Coronary artery (tissue), 2 donors: ENCODE measurements around the gene STK39.

Source experiments
- DNase-seq: peaks from one replicate; pipeline ENCODE4 v3.0.0-alpha.2; 2017; ENCODE audit warnings: low spot score
- H3K27ac ChIP-seq, 2 donors: fragments of 200-600 bp; sonication (generic); one replicate each; pipeline ENCODE4 v1.5.1; 2016 to 2019
- H3K4me3 ChIP-seq: fragments of 200-600 bp; sonication (generic); 2 replicates; pipeline ENCODE4 v1.5.1; 2016; ENCODE audit warnings: mild to moderate bottlenecking, moderate library complexity
- TF ChIP-seq, protein P1 (sequence below): fragments of 200-600 bp; sonication (generic); IDR thresholded peaks from one replicate; pipeline ENCODE4 v1.5.1; 2019; ENCODE audit warnings: antibody characterized with exemption

The STK39 gene

DNA sequence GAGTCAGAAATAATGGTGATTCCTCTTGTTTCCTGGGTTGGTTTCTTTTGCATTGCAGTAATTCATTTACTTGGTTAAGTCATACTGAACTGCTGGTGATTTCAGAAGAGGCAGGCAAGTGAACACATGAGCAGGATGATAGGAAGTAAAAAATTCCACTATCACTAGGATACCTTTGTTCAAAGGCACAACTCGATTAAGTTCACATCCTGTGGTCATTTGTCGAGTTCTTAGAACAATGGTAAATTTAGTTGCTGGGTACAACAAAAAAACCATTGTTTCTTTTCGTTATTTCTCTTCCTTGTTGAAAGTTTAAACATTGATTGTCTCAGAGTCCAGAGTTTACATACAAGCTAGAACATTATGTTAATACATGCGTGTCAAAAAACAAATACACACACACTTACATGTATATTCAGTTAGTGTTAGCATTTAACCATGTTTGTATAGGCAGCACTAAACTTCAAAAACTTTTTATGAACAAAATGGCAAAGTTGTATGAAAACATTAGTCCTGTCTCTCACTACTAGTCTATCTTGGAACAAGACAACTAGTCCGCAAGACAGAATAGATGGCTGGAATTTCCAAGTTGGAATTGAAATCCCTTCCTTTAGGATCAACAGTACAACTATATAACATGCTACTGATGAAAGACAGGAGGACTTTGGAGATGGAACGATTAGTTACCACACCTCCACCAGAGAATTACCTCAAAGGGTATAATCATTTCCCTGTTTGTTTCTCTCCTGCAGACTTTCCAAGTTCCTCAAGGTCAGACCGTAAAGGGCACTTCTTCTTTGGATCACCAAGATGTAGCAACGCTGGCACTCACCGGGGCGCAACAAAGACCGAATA is 26.2 kb downstream of the STK39 start:
- TF ChIP-seq, protein P1, sequence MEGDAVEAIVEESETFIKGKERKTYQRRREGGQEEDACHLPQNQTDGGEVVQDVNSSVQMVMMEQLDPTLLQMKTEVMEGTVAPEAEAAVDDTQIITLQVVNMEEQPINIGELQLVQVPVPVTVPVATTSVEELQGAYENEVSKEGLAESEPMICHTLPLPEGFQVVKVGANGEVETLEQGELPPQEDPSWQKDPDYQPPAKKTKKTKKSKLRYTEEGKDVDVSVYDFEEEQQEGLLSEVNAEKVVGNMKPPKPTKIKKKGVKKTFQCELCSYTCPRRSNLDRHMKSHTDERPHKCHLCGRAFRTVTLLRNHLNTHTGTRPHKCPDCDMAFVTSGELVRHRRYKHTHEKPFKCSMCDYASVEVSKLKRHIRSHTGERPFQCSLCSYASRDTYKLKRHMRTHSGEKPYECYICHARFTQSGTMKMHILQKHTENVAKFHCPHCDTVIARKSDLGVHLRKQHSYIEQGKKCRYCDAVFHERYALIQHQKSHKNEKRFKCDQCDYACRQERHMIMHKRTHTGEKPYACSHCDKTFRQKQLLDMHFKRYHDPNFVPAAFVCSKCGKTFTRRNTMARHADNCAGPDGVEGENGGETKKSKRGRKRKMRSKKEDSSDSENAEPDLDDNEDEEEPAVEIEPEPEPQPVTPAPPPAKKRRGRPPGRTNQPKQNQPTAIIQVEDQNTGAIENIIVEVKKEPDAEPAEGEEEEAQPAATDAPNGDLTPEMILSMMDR: no peak
- H3K4me3 ChIP-seq: no peak overlapping the region
- DNase-seq: no peak
- no peak overlapping the region for H3K27ac ChIP-seq

DNA sequence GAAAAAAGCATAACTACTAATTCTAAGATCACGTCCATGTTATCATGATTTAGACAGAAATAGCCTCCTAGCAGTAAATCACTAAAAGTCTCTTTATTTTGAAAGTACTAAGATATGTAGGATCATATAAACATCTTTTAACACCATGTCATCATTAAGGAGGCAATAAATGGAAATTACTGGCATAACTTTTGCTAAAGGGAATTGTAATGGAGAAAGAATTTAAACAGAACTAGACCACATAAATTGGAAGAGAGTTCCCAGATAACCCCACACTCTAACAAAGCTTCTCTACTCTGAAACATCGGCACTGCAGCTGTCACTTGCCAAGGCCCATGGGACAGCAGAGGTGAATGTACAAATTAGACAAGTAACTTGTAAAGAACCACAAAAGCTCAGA is 29.5 kb downstream of the STK39 start:
- TF ChIP-seq, protein P1: no peak
- Histone ChIP-seq H3K27ac (no peak overlapping the region), H3K4me3 (no peak overlapping the region)
- no peak for DNase-seq

DNA sequence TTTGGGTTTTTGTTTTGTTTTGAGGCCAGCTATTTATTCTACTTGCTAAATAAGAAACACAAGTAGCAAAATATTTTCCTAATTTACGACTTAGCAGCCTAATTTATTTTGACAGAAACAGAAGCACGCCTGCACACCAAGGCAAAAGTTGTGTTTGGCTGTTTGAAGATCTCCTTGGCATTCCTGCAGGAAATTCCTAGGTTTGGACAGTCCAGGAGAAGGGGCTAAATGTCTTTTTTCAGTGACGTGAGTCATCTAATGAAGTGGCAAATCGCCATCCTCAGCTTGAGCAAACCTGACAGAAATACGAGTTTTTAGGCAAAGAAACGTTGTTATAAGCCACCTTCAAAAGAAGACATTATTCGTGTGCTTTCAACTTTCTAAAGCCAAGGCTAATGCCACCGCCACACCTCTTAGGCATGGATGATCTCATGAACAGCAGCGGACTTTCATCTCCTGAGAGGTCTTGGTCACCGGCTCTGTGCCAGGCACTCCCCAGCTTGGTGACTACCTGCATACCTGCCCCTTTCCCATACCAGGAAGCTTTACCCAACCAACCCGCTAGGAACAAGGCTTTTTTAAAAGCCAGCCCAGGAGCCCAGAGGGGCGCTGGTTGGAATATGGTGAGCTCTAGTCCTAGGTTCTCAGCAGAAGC is 30.9 kb downstream of the STK39 start:
- DNase-seq: no peak
- Histone ChIP-seq H3K4me3 (no peak overlapping the region), H3K27ac (no peak overlapping the region)
- TF ChIP-seq, protein P1: no peak

DNA sequence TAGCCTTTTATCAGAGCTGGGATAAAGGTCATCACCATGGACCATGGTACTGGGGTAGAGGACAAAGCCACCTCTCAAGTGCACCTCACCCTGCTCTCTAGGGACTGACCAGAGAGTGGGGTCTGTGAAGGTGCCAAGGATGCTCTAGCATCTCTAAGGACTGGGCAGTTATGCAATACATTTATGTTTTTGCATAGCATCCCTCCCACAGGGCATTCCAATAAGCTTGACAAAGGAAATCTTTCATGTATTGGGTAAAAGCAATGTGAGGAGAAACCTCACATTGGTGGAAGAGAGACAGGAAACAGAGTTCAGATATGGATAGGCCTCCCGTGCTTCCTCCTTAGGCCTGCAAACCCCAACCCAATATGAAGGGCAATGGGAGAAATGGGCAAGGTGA is 31.6 kb downstream of the STK39 start:
- Histone ChIP-seq H3K4me3 (no peak overlapping the region), H3K27ac (no peak overlapping the region)
- DNase-seq: no peak

DNA sequence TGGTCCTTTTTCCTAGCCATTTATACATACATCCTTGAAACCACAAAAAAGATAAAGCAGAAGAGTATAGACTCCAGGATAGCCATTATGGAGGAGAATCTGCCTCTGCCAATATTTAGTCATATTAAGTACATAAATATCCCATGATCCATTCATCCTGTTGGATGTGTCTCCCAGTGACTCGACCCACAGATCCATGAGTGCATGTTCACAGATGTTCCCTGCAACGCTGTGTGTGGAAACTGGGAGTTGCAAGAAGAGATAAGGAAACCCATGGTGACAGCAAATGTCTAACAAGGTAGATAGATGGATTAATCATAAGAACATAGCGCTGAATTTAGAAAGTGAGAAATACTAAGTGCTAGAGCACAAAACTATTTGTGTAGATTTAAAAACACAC is 34.5 kb downstream of the STK39 start:
- no peak for DNase-seq
- TF ChIP-seq, protein P1: no peak
- no peak overlapping the region for H3K27ac ChIP-seq
- H3K4me3 ChIP-seq: no peak overlapping the region

More for the DNA sequence above, 31.6 kb downstream of the STK39 start:
- TF ChIP-seq, protein P1: no peak

DNA sequence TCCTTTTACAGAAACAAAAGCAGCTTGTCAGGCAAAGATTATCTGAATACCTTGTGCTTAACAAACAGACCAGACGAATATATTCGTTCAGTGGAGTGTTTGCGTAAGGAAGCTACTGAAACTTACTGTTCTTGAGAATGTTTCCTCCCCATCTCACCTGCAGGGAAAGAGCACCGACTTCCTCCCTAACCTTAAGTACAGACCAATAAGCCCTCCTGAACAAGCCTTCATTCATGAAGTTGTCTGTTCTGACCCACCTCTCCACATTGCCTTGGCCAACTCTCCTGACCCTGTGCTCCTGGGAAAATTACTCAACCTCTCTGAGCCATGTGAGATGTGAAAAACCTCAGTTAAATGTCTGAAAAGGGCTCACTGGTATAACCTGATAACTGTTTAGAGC is 35.2 kb downstream of the STK39 start:
- H3K27ac ChIP-seq: no peak overlapping the region
- TF ChIP-seq, protein P1: no peak
- no peak overlapping the region for H3K4me3 ChIP-seq
- DNase-seq: no peak
